A549 (cell line): ENCODE measurements around the gene CALML5.

ENCODE experiments used
- CTCF ChIP-seq: fragments of >200 bp; sonication (Bioruptor Twin); formaldehyde crosslinking; IDR thresholded peaks from 3 replicates; pipeline ENCODE4 v1.5.1; 2016
- ELK1 ChIP-seq: fragments of 150-350 bp; IDR thresholded peaks from 2 replicates; pipeline ENCODE4 v1.6.1; 2014; ENCODE audit warnings: low read depth, mild to moderate bottlenecking, low read length
- EP300 ChIP-seq, 2 experiments: fragments of >200 bp; sonication (Bioruptor Twin); formaldehyde crosslinking; IDR thresholded peaks; 2 replicates in 1 of 2; 3 replicates in 1 of 2; pipeline ENCODE4 v1.6.1; 2016 to 2017
- ESRRA ChIP-seq: fragments of 150-350 bp; IDR thresholded peaks from 2 replicates; pipeline ENCODE4 v1.6.1; 2014; ENCODE audit warnings: mild to moderate bottlenecking, low read length, borderline replicate concordance
- MAX ChIP-seq: IDR thresholded peaks from 2 replicates; pipeline ENCODE4 v1.6.1; 2012
- MAZ ChIP-seq: fragments of 150-350 bp; IDR thresholded peaks from 2 replicates; pipeline ENCODE4 v1.6.1; 2014; ENCODE audit warnings: antibody characterized with exemption, low read depth, low read length, borderline replicate concordance
- MYC ChIP-seq: IDR thresholded peaks from 2 replicates; pipeline ENCODE4 v1.6.1; 2012; ENCODE audit warnings: mild to moderate bottlenecking, inconsistent platforms, low read length, improper control_type of control experiment, borderline replicate concordance
- NFE2L2 ChIP-seq: fragments of 150-350 bp; conservative IDR thresholded peaks from 2 replicates; pipeline ENCODE4 v1.6.1; 2014; ENCODE audit warnings: low read length
- PBX3 ChIP-seq: IDR thresholded peaks from 2 replicates; pipeline ENCODE4 v1.6.1; 2012
- POLR2A ChIP-seq: IDR thresholded peaks from 2 replicates; pipeline ENCODE4 v1.6.1; 2012; ENCODE audit warnings: mild to moderate bottlenecking, low read length
- RAD21 ChIP-seq, 2 experiments: fragments of >200 bp in 1 of 2; sonication (Bioruptor Twin) in 1 of 2; formaldehyde crosslinking in 1 of 2; IDR thresholded peaks in 1 of 2; conservative IDR thresholded peaks in 1 of 2; 2 replicates in 1 of 2; 3 replicates in 1 of 2; pipeline ENCODE4 v1.6.1; 2012 to 2018; ENCODE audit warnings: inconsistent platforms in 1 of 2
- RCOR1 ChIP-seq: fragments of 150-350 bp; IDR thresholded peaks from 2 replicates; pipeline ENCODE4 v1.6.1; 2014; ENCODE audit warnings: antibody characterized with exemption, low read length, low read depth
- REST ChIP-seq: fragments of 200-600 bp; sonication (generic); IDR thresholded peaks from 2 replicates; pipeline ENCODE4 v1.6.1; 2016; ENCODE audit warnings: antibody characterized with exemption, mild to moderate bottlenecking, moderate library complexity

- TF ChIP-seq REST, result no peak
- no peak for TF ChIP-seq POLR2A
- TF ChIP-seq CTCF, result no peak
- no peak for TF ChIP-seq MYC
- no peak for TF ChIP-seq EP300 (IDR thresholded peaks at IDR 0.05)
- TF ChIP-seq MAZ, result no peak
- TF ChIP-seq PBX3, result no peak
- TF ChIP-seq ELK1, result no peak
- no peak for TF ChIP-seq RAD21 (conservative IDR thresholded peaks at IDR 0.05 in 1 of 2, IDR thresholded peaks at IDR 0.05 in 1 of 2)
- TF ChIP-seq RCOR1, result no peak
- no peak for TF ChIP-seq ESRRA
- no peak for TF ChIP-seq NFE2L2
- no peak for TF ChIP-seq MAX
Measured at GRCh38 chr10:5532307-5532605, 32.9 kb upstream of the CALML5 start.
